ENCODE results near the gene PNPLA6. TPM values are rescaled to one million over a fixed set of nuclear protein-coding genes. Genes with fewer than 3 reads are reported as not detected.

The PNPLA6 gene
- total and polyA plus RNA-seq, 2 of the 13 experiments (the other 11 are each of a cell fraction or from before 2014, with no cell fraction given): 24.9 to 28.2 TPM

DNA sequence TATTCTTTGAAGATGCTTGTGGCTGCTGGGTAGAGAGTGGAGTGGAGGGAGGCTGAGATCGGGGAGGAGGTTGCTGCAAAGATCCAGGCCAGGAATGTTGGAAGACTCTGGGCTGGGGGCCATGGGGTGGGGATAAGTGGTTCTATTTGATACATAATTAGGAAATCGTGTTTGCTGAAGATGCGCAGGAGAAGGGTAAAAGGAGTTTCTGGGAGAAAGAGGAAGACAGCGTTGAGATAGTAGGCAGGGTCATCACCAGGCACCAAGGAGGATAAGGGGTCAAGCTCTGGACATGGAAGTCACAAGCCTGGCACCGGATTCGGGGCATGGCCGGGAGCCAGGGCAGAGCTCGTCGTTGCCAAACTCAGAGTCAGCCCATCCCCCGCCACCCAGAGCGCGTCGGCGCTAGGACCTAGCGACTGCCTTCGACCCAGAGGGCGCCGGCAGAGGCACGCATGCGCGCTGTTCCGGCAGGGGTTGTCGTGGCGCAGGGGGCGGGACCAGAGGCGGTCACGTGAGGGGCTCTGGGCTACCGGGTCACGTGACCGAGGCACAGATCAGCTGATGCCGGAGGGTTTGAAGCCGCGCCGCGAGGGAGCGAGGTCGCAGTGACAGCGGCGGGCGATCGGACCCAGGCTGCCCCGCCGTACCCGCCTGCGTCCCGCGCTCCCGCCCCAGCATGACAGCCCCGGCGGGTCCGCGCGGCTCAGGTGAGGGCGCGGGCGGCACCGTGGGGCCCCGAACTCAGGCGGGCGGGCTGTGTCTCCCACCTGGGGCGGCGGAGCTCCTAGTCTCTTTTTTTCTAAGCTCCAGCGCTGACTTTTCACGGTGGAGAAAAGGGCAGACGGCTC lies 13.2 kb upstream of the PNPLA6 start, which contains the start of gene MCOLN1 (continued):
- TF ChIP-seq, protein P1, sequence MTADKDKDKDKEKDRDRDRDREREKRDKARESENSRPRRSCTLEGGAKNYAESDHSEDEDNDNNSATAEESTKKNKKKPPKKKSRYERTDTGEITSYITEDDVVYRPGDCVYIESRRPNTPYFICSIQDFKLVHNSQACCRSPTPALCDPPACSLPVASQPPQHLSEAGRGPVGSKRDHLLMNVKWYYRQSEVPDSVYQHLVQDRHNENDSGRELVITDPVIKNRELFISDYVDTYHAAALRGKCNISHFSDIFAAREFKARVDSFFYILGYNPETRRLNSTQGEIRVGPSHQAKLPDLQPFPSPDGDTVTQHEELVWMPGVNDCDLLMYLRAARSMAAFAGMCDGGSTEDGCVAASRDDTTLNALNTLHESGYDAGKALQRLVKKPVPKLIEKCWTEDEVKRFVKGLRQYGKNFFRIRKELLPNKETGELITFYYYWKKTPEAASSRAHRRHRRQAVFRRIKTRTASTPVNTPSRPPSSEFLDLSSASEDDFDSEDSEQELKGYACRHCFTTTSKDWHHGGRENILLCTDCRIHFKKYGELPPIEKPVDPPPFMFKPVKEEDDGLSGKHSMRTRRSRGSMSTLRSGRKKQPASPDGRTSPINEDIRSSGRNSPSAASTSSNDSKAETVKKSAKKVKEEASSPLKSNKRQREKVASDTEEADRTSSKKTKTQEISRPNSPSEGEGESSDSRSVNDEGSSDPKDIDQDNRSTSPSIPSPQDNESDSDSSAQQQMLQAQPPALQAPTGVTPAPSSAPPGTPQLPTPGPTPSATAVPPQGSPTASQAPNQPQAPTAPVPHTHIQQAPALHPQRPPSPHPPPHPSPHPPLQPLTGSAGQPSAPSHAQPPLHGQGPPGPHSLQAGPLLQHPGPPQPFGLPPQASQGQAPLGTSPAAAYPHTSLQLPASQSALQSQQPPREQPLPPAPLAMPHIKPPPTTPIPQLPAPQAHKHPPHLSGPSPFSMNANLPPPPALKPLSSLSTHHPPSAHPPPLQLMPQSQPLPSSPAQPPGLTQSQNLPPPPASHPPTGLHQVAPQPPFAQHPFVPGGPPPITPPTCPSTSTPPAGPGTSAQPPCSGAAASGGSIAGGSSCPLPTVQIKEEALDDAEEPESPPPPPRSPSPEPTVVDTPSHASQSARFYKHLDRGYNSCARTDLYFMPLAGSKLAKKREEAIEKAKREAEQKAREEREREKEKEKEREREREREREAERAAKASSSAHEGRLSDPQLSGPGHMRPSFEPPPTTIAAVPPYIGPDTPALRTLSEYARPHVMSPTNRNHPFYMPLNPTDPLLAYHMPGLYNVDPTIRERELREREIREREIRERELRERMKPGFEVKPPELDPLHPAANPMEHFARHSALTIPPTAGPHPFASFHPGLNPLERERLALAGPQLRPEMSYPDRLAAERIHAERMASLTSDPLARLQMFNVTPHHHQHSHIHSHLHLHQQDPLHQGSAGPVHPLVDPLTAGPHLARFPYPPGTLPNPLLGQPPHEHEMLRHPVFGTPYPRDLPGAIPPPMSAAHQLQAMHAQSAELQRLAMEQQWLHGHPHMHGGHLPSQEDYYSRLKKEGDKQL (CRISPR knock-in tag; IDR thresholded peaks at IDR 0.05; ENCODE audit: low read depth): 0 out of 2 replicates have a peak, but pooled peaks have one; percentile 26
- TF ChIP-seq JUN (CRISPR knock-in tag; IDR thresholded peaks at IDR 0.05) (0 out of 2 replicates have a peak, but pooled peaks have one; percentile 20), ARHGAP35 (CRISPR knock-in tag; IDR thresholded peaks at IDR 0.05; ENCODE audit: borderline replicate concordance) (peak; percentile 77), ZNF510 (CRISPR knock-in tag; IDR thresholded peaks at IDR 0.05; ENCODE audit: low read depth) (peak; percentile 94), ZNF136 (CRISPR knock-in tag; IDR thresholded peaks at IDR 0.05; ENCODE audit: low read depth) (0 out of 2 replicates have a peak, but pooled peaks have one; percentile 62), RARG (CRISPR knock-in tag; IDR thresholded peaks at IDR 0.05; ENCODE audit: low read depth) (no peak), ASH2L (IDR thresholded peaks at IDR 0.05; ENCODE audit: insufficient read length, low read depth, low read length) (no peak), ZNF24 (IDR thresholded peaks at IDR 0.05) (no peak), EED (CRISPR knock-in tag; IDR thresholded peaks at IDR 0.05) (peak; percentile 68; the same call in 1 of the 2 replicates), ZNF775 (CRISPR knock-in tag; IDR thresholded peaks at IDR 0.05; ENCODE audit: borderline replicate concordance) (no peak)
- TF ChIP-seq, protein P2, sequence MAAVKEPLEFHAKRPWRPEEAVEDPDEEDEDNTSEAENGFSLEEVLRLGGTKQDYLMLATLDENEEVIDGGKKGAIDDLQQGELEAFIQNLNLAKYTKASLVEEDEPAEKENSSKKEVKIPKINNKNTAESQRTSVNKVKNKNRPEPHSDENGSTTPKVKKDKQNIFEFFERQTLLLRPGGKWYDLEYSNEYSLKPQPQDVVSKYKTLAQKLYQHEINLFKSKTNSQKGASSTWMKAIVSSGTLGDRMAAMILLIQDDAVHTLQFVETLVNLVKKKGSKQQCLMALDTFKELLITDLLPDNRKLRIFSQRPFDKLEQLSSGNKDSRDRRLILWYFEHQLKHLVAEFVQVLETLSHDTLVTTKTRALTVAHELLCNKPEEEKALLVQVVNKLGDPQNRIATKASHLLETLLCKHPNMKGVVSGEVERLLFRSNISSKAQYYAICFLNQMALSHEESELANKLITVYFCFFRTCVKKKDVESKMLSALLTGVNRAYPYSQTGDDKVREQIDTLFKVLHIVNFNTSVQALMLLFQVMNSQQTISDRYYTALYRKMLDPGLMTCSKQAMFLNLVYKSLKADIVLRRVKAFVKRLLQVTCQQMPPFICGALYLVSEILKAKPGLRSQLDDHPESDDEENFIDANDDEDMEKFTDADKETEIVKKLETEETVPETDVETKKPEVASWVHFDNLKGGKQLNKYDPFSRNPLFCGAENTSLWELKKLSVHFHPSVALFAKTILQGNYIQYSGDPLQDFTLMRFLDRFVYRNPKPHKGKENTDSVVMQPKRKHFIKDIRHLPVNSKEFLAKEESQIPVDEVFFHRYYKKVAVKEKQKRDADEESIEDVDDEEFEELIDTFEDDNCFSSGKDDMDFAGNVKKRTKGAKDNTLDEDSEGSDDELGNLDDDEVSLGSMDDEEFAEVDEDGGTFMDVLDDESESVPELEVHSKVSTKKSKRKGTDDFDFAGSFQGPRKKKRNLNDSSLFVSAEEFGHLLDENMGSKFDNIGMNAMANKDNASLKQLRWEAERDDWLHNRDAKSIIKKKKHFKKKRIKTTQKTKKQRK (IDR thresholded peaks at IDR 0.05; ENCODE audit: low read length): no peak
- TF ChIP-seq, protein P3, sequence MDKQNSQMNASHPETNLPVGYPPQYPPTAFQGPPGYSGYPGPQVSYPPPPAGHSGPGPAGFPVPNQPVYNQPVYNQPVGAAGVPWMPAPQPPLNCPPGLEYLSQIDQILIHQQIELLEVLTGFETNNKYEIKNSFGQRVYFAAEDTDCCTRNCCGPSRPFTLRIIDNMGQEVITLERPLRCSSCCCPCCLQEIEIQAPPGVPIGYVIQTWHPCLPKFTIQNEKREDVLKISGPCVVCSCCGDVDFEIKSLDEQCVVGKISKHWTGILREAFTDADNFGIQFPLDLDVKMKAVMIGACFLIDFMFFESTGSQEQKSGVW (CRISPR knock-in tag; IDR thresholded peaks at IDR 0.05; ENCODE audit: borderline replicate concordance): no peak
- TF ChIP-seq, protein P4, sequence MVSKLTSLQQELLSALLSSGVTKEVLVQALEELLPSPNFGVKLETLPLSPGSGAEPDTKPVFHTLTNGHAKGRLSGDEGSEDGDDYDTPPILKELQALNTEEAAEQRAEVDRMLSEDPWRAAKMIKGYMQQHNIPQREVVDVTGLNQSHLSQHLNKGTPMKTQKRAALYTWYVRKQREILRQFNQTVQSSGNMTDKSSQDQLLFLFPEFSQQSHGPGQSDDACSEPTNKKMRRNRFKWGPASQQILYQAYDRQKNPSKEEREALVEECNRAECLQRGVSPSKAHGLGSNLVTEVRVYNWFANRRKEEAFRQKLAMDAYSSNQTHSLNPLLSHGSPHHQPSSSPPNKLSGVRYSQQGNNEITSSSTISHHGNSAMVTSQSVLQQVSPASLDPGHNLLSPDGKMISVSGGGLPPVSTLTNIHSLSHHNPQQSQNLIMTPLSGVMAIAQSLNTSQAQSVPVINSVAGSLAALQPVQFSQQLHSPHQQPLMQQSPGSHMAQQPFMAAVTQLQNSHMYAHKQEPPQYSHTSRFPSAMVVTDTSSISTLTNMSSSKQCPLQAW (CRISPR knock-in tag; IDR thresholded peaks at IDR 0.05): peak; percentile 86
- TF ChIP-seq, protein P5, sequence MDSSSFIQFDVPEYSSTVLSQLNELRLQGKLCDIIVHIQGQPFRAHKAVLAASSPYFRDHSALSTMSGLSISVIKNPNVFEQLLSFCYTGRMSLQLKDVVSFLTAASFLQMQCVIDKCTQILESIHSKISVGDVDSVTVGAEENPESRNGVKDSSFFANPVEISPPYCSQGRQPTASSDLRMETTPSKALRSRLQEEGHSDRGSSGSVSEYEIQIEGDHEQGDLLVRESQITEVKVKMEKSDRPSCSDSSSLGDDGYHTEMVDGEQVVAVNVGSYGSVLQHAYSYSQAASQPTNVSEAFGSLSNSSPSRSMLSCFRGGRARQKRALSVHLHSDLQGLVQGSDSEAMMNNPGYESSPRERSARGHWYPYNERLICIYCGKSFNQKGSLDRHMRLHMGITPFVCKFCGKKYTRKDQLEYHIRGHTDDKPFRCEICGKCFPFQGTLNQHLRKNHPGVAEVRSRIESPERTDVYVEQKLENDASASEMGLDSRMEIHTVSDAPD (CRISPR knock-in tag; IDR thresholded peaks at IDR 0.05): no peak; the same call in 1 of the 2 replicates

All from HepG2 (cell line).